Thyroid gland (tissue), 4 donors: ENCODE measurements around the gene KHDC3L. TPM values are rescaled to one million over a fixed set of nuclear protein-coding genes. Genes with fewer than 3 reads are reported as not detected.

Experiments used
- DNase-seq, 2 donors: peaks; one replicate each; pipeline ENCODE4 v3.0.0-alpha.2; 2019
- H3K27ac ChIP-seq, 3 donors: fragments of 200-600 bp; sonication (generic); 1 replicate in 2 of 3; 2 replicates in 1 of 3; pipeline ENCODE4 v1.5.1; 2016 to 2019; ENCODE audit warnings: mild to moderate bottlenecking in 1 of 3, moderate library complexity in 1 of 3
- H3K27me3 ChIP-seq: fragments of 200-600 bp; sonication (generic); one replicate; pipeline ENCODE4 v1.5.1; 2019
- H3K36me3 ChIP-seq, 2 donors: fragments of 200-600 bp; sonication (generic); one replicate each; pipeline ENCODE4 v1.5.1; 2016 to 2019
- H3K4me1 ChIP-seq, 2 donors: fragments of 200-600 bp; sonication (generic); one replicate each; pipeline ENCODE4 v1.5.1; 2017 to 2019
- H3K4me3 ChIP-seq, 3 donors: fragments of 200-600 bp; sonication (generic); replicated peaks in 1 of 3; 1 replicate in 2 of 3; 2 replicates in 1 of 3; pipeline ENCODE4 v1.5.1; 2016; ENCODE audit warnings: mild to moderate bottlenecking in 1 of 3
- H3K9me3 ChIP-seq: fragments of 200-600 bp; sonication (generic); one replicate; pipeline ENCODE4 v1.5.1; 2017
- POLR2A ChIP-seq, 2 donors: fragments of 450-650 bp; IDR thresholded peaks; one replicate each; pipeline ENCODE4 v1.6.1; 2017; ENCODE audit warnings: antibody characterized with exemption in 2 of 2, mild to moderate bottlenecking in 2 of 2, moderate library complexity in 1 of 2
- WGBS, 2 donors: methylation state at CpG; one replicate each; pipeline ENCODE4 v1.1.5; 2017; 5-methylcytosine and 5-hydroxymethylcytosine counted together
- intact Hi-C: fragments of 100-400 bp; cut with DNase I; formaldehyde crosslinking; loops from one replicate; pipeline ENCODE4 v1.15.1; 2023
- total RNA-seq, 4 donors: library from RNA; depleted of rRNA; stranded (reverse); fragments of >200 nt; gene quantifications; one replicate each; pipeline ENCODE4 v1.2.3, GENCODE V29; 2016
- TF ChIP-seq, protein P1 (sequence below), 6 experiments: fragments of 200-600 bp in 3 of 6; fragments of 450-650 bp in 3 of 6; sonication (generic) in 3 of 6; IDR thresholded peaks; one replicate each; pipeline ENCODE4 v1.5.1; 2016 to 2019; ENCODE audit warnings: antibody characterized with exemption in 6 of 6, mild to moderate bottlenecking in 2 of 6, inconsistent platforms in 1 of 6, moderate library complexity in 1 of 6

Gene KHDC3L
- total RNA-seq, 4 donors from 2014 or later, result not detected

DNA sequence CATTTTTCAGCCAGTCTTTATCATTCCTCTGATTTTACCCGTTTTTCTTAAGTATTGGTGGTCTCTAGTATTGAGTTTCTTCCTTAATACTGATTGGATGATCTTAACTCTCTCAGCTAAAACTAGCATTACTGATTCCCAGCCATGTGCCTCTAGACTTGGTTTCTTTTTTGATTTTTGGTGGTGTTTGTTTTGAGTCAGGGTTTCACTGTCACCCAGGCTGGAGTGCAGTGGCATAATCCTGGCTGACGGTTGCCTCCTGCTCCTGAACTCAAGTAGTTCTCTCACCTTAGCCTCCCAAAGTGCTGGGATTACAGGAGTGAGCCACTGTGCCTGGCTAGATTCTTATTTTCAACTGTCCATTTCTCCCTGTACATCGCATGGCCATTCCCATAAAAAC, 33.3 kb upstream of the KHDC3L start:
- H3K36me3 ChIP-seq, result no peaks in the 10 kb centered on the region
- no peak for DNase-seq
- H3K27me3 ChIP-seq, result no peaks in the 10 kb centered on the region
- no peak overlapping the region for H3K27ac ChIP-seq
- intact Hi-C loops, result no loop called here
- H3K4me1 ChIP-seq, result peaks cover 0 to 7% of the 10 kb centered on the region in 2 donors
- no peak overlapping the region for H3K4me3 ChIP-seq
- 76 to 81% methylated on average over 3 of the region's 3 CpGs for WGBS, 2 donors
- TF ChIP-seq, protein P1, sequence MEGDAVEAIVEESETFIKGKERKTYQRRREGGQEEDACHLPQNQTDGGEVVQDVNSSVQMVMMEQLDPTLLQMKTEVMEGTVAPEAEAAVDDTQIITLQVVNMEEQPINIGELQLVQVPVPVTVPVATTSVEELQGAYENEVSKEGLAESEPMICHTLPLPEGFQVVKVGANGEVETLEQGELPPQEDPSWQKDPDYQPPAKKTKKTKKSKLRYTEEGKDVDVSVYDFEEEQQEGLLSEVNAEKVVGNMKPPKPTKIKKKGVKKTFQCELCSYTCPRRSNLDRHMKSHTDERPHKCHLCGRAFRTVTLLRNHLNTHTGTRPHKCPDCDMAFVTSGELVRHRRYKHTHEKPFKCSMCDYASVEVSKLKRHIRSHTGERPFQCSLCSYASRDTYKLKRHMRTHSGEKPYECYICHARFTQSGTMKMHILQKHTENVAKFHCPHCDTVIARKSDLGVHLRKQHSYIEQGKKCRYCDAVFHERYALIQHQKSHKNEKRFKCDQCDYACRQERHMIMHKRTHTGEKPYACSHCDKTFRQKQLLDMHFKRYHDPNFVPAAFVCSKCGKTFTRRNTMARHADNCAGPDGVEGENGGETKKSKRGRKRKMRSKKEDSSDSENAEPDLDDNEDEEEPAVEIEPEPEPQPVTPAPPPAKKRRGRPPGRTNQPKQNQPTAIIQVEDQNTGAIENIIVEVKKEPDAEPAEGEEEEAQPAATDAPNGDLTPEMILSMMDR (IDR thresholded peaks at IDR 0.05), result no peak
- no peak for TF ChIP-seq POLR2A (IDR thresholded peaks at IDR 0.05)
- no peaks in the 10 kb centered on the region for H3K9me3 ChIP-seq

DNA sequence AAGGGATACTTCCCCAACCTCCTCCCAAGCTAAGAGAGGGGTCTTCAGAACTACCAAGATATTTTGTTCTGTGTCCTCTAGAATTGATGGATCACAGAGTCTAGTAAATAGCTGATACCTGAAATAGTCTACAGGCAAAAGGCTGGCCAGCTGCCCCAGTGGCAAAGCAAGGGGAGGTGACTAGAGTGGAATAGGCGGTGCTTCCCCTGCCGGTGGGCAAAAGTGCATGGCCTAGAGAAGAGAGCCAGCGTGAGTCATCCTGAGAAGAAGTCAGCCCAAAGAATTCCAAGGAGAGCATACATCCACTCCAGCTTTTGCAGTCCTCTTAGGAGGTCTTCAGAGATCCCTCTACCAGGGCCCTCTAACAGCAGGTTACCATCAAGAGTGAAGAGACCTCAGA, 23.1 kb upstream of the KHDC3L start:
- Histone ChIP-seq H3K27me3 (no peaks in the 10 kb centered on the region), H3K9me3 (no peaks in the 10 kb centered on the region), H3K4me3 (no peak overlapping the region), H3K4me1 (peaks cover 0 to 3% of the 10 kb centered on the region in 2 donors), H3K36me3 (no peaks in the 10 kb centered on the region), H3K27ac (no peak overlapping the region)
- 63 to 66% methylated on average over 3 of the region's 3 CpGs for WGBS, 2 donors
- DNase-seq, result no peak
- TF ChIP-seq, protein P1 (IDR thresholded peaks at IDR 0.05), result no peak
- no peak for TF ChIP-seq POLR2A (IDR thresholded peaks at IDR 0.05)
- intact Hi-C loops, result no loop called here

DNA sequence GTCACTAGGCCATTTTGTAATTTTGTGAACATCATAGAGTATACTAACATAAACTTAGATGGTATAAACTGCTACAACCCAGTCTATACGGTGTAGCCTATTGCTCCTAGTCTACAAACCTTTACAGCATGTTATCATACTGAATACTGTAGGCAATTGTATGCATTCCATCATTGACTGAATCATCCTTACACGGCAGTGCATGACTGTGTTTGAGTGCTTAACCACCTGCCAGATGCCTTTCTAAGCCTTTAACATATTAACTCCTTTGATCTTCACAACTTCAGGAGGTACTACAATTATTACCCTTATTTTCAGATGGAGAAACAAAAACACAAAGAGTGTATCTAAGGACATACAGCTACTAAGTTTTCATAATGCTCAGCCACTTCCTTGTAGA, 22.4 kb upstream of the KHDC3L start:
- no peaks in the 10 kb centered on the region for H3K36me3 ChIP-seq
- no peak overlapping the region for H3K27ac ChIP-seq
- 52 to 63% methylated on average over 2 of the region's 2 CpGs for WGBS, 2 donors
- no peaks in the 10 kb centered on the region for H3K27me3 ChIP-seq
- DNase-seq, result no peak
- TF ChIP-seq POLR2A (IDR thresholded peaks at IDR 0.05), result no peak
- TF ChIP-seq, protein P1 (IDR thresholded peaks at IDR 0.05), result no peak
- peaks cover 0 to 3% of the 10 kb centered on the region in 2 donors for H3K4me1 ChIP-seq
- no peaks in the 10 kb centered on the region for H3K9me3 ChIP-seq
- H3K4me3 ChIP-seq, result no peak overlapping the region
- intact Hi-C loops, result no loop called here

DNA sequence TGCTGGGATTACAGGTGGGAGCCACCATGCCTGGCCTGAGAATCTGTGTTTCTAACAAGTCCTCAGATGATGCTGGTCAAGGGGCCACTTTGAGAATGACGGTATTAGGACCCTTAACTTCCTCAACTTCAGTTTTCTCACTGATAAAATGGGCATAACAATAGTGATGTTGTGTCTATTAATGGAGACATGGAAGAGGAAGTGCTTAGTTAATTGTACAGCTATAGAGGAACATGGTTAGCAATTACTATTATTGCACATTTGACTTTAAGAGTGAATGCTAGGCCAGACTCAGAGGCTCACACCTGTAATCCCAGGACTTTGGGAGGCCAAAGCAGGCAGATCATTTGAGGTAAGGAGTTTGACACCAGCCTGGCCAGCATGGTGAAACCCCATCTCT, 21.1 kb upstream of the KHDC3L start:
- H3K4me3 ChIP-seq, result no peak overlapping the region
- WGBS, 2 donors, result 92 to 95% methylated on average over 1 of the region's 1 CpG
- DNase-seq, result no peak

DNA sequence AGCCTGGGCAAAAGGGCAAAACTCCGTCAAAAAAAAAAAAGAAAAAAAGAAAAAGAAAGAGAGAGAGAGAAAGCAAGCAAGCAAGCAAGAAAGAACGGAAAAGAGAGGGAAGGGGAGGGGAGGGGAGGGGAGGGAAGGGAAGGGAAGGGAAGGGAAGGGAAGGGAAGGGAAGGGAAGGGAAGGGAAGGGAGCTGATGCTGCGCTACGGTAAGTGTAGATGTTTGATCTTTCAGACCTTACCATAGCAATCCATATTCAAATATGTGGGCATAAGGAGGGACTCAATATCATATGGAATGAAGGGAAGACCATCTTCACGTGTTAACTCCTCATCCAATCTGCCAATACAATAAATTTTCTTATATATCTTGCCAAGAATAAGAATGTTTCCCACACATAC, 20.3 kb upstream of the KHDC3L start:
- WGBS, 2 donors, result 82 to 84% methylated on average over 5 of the region's 5 CpGs
- H3K4me3 ChIP-seq, result no peak overlapping the region
- no peak for TF ChIP-seq POLR2A (IDR thresholded peaks at IDR 0.05)
- TF ChIP-seq, protein P1 (IDR thresholded peaks at IDR 0.05), result no peak
- H3K9me3 ChIP-seq, result no peaks in the 10 kb centered on the region
- H3K4me1 ChIP-seq, result peaks cover 0 to 3% of the 10 kb centered on the region in 2 donors
- H3K27ac ChIP-seq, result no peak overlapping the region
- no peaks in the 10 kb centered on the region for H3K27me3 ChIP-seq
- intact Hi-C loops, result no loop called here
- no peaks in the 10 kb centered on the region for H3K36me3 ChIP-seq
- no peak for DNase-seq

More for the DNA sequence above, 21.1 kb upstream of the KHDC3L start:
- intact Hi-C loops, result no loop called here
- no peak overlapping the region for H3K27ac ChIP-seq
- H3K27me3 ChIP-seq, result no peaks in the 10 kb centered on the region
- H3K4me1 ChIP-seq, result peaks cover 0 to 3% of the 10 kb centered on the region in 2 donors
- no peak for TF ChIP-seq POLR2A (IDR thresholded peaks at IDR 0.05)
- TF ChIP-seq, protein P1 (IDR thresholded peaks at IDR 0.05), result no peak
- H3K36me3 ChIP-seq, result no peaks in the 10 kb centered on the region
- no peaks in the 10 kb centered on the region for H3K9me3 ChIP-seq
